Measurements from ENCODE around the gene PTPRM.

Gene PTPRM

DNA sequence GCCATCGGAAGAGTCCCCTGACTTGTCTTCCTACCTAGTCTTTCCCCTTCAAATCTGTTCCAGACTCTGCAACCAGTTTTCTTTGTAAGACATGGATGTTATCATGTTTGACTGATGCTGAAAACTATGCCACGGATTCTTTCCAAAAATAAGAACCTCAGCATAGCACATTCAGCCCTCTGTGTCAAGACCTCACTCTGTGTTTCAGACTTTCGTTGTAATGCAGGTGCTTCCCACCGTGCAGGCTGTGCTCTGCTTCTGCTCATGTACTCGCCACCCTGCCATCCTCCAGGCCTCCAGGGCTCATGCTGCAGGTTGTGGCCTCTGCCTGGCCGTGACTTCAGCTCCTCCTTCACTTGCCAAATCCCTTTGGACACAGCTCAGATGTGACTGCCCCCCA lies 695.1 kb downstream of the PTPRM start:
- TF ChIP-seq CTCF (conservative IDR thresholded peaks at IDR 0.05; ENCODE audit: low read length), result no peak
- no peak for TF ChIP-seq EZH2phosphoT487 (IDR thresholded peaks at IDR 0.05; ENCODE audit: borderline replicate concordance)
- no peaks in the 10 kb centered on the region for H3K27me3 ChIP-seq (ENCODE audit: insufficient read depth, low read length, poor library complexity, severe bottlenecking)
- H3K9ac ChIP-seq (ENCODE audit: low read depth, low read length, poor library complexity, severe bottlenecking), result no peak overlapping the region
- H3K36me3 ChIP-seq (ENCODE audit: insufficient read depth, low read length), result no peaks in the 10 kb centered on the region
- no peak overlapping the region for H3K4me2 ChIP-seq (ENCODE audit: low read depth, low read length, poor library complexity, severe bottlenecking)
- H3K4me1 ChIP-seq (ENCODE audit: insufficient read depth, low read length, poor library complexity, severe bottlenecking), result no peaks in the 10 kb centered on the region
- H3F3A ChIP-seq (ENCODE audit: low read depth), result no peaks in the 10 kb centered on the region
- H3K9me2 ChIP-seq (replicated peaks; ENCODE audit: low read depth, low read length), result no peaks in the 10 kb centered on the region
- no peak overlapping the region for H3K4me3 ChIP-seq (ENCODE audit: low read length, poor library complexity, severe bottlenecking)
- H3K9me3 ChIP-seq (ENCODE audit: insufficient read depth, low read depth, low read length), result no peaks in the 10 kb centered on the region
- no peaks in the 10 kb centered on the region for H3K79me2 ChIP-seq (ENCODE audit: insufficient read depth, low read length)
- H2AFZ ChIP-seq (ENCODE audit: low read length), result no peak overlapping the region
- H4K20me1 ChIP-seq (ENCODE audit: insufficient read depth, low read length, poor library complexity, severe bottlenecking), result no peaks in the 10 kb centered on the region

DNA sequence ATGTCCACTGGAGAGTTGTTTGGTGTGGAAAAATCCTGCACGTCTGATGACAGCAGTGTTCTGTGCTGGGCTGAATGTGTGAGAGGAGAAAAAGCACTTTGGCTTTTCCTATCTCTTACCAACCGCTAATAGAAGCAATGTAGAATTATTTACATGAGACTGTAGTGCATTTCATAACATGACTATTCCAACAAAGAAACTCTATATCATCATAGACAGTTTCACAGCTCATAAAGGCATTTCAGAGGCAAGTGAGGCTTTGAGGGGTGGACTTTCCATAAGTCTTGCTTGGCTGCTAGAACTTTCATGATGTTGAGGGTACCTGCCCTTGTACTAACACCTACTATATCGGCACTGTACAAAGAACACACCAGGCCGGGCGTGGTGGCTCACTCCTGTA lies 697.0 kb downstream of the PTPRM start:
- no peaks in the 10 kb centered on the region for H3K27me3 ChIP-seq (ENCODE audit: insufficient read depth, low read length, poor library complexity, severe bottlenecking)
- H2AFZ ChIP-seq (ENCODE audit: low read length), result no peak overlapping the region
- H3K79me2 ChIP-seq (ENCODE audit: insufficient read depth, low read length), result no peaks in the 10 kb centered on the region
- H4K20me1 ChIP-seq (ENCODE audit: insufficient read depth, low read length, poor library complexity, severe bottlenecking), result no peaks in the 10 kb centered on the region
- no peaks in the 10 kb centered on the region for H3K9me2 ChIP-seq (replicated peaks; ENCODE audit: low read depth, low read length)
- no peaks in the 10 kb centered on the region for H3K4me1 ChIP-seq (ENCODE audit: insufficient read depth, low read length, poor library complexity, severe bottlenecking)
- no peaks in the 10 kb centered on the region for H3K9me3 ChIP-seq (ENCODE audit: insufficient read depth, low read depth, low read length)
- no peak overlapping the region for H3K9ac ChIP-seq (ENCODE audit: low read depth, low read length, poor library complexity, severe bottlenecking)
- H3K4me3 ChIP-seq (ENCODE audit: low read length, poor library complexity, severe bottlenecking), result no peak overlapping the region
- no peaks in the 10 kb centered on the region for H3K36me3 ChIP-seq (ENCODE audit: insufficient read depth, low read length)
- no peak for TF ChIP-seq CTCF (conservative IDR thresholded peaks at IDR 0.05; ENCODE audit: low read length)
- TF ChIP-seq EZH2phosphoT487 (IDR thresholded peaks at IDR 0.05; ENCODE audit: borderline replicate concordance), result no peak
- H3F3A ChIP-seq (ENCODE audit: low read depth), result no peaks in the 10 kb centered on the region
- no peak overlapping the region for H3K4me2 ChIP-seq (ENCODE audit: low read depth, low read length, poor library complexity, severe bottlenecking)

DNA sequence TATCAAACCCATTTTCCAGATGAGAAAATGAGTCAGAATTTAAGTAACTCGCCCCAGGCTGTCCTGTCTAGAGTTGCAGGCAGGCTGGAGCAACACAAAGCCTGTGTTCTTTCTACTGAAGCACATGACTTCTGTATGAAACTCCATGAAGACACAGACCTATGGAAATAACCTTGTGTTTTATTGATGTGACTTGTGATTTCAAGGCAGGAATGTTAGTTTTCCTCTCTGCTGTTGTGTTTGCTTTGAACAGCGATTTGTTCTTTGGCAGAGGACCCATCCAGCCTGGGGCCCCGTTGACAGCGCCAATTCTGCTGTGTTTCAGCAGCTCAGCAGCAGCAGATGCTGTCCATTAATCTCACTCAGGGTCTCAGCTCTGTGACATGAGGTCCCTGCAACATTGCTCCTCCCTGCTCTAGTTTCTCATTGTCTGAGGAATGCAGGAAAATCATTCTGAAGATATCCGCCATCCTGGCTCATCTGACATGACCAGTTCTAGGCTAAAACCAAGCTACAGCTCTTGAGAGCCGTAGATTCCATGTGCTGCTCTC lies 697.8 kb downstream of the PTPRM start:
- TF ChIP-seq CTCF (conservative IDR thresholded peaks at IDR 0.05; ENCODE audit: low read length) (no peak), EZH2phosphoT487 (IDR thresholded peaks at IDR 0.05; ENCODE audit: borderline replicate concordance) (no peak)
- Histone ChIP-seq H3K9me3 (ENCODE audit: insufficient read depth, low read depth, low read length) (no peaks in the 10 kb centered on the region), H4K20me1 (ENCODE audit: insufficient read depth, low read length, poor library complexity, severe bottlenecking) (no peaks in the 10 kb centered on the region), H3K9ac (ENCODE audit: low read depth, low read length, poor library complexity, severe bottlenecking) (no peak overlapping the region), H3K27me3 (ENCODE audit: insufficient read depth, low read length, poor library complexity, severe bottlenecking) (no peaks in the 10 kb centered on the region), H3K9me2 (replicated peaks; ENCODE audit: low read depth, low read length) (no peaks in the 10 kb centered on the region), H3K4me1 (ENCODE audit: insufficient read depth, low read length, poor library complexity, severe bottlenecking) (no peaks in the 10 kb centered on the region), H3K36me3 (ENCODE audit: insufficient read depth, low read length) (no peaks in the 10 kb centered on the region), H2AFZ (ENCODE audit: low read length) (no peak overlapping the region), H3F3A (ENCODE audit: low read depth) (no peaks in the 10 kb centered on the region), H3K4me3 (ENCODE audit: low read length, poor library complexity, severe bottlenecking) (no peak overlapping the region), H3K79me2 (ENCODE audit: insufficient read depth, low read length) (no peaks in the 10 kb centered on the region), H3K4me2 (ENCODE audit: low read depth, low read length, poor library complexity, severe bottlenecking) (no peak overlapping the region)

Measured in Loucy (cell line).